Pulmonary artery endothelial cell (primary cell): Measurements from ENCODE around the gene DHRSX. TPM values are rescaled to one million over a fixed set of nuclear protein-coding genes. Genes with fewer than 3 reads are reported as not detected.
"Not testable (repeated sequence)": the region's sequence is repeated elsewhere in the genome, so short reads cannot be mapped to it uniquely, and the experiment has no call there.

Experiments
- DNase-seq: peaks from one replicate; pipeline ENCODE4 v3.0.0-alpha.2; 2011; ENCODE audit warnings: low read depth, low spot score
- total RNA-seq: library from RNA; depleted of rRNA; stranded (reverse); fragments of >200 nt; gene quantifications from 2 replicates; pipeline ENCODE4 v1.2.3, GENCODE V29; 2014

DHRSX gene
- total RNA-seq, 1 donor from 2014 or later: 23.7 TPM

DNA sequence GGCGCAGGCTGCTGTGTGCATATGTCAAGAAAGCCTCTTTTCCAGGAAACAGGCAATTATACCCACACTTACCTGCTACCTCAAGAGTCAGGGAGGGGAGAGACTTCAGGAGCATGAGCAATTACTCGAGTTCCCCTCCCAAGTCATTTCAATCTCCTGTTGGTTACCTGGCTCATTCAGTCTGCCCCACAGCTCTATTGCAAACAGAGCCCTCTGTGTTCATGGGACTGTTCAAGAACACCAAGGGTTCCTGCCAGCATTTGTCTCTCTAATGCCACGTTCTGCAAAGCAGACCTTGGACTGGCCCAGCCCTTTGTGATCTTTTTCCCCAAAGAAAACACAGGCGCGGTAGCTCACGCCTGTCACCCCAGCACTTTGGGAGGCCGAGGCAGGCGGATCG, 274.6 kb downstream of the DHRSX start:
- DNase-seq: no peak

DNA sequence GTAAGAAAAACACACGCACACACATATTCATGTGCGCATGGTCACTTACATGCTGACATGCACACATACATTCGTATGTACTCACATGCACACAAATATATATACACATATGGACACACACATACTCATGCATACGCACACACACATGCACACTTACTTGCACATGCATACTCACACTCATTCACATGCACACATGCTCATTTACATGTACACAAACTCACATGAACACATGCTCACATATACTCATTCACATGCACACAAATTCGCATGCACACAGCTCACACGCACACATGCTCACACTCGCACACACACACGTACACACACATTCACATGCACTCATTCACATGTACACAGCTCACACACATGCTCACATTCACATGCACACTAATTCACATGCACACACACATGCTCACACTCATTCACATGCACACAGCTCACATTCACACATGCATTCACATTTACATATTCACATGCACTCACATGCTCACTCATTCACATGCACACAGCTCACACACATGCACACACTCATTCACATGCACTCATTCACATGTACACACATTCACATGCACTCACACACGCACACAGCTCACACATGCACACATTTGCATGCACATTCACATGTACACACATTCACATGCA, 276.1 kb downstream of the DHRSX start:
- no peak for DNase-seq

DNA sequence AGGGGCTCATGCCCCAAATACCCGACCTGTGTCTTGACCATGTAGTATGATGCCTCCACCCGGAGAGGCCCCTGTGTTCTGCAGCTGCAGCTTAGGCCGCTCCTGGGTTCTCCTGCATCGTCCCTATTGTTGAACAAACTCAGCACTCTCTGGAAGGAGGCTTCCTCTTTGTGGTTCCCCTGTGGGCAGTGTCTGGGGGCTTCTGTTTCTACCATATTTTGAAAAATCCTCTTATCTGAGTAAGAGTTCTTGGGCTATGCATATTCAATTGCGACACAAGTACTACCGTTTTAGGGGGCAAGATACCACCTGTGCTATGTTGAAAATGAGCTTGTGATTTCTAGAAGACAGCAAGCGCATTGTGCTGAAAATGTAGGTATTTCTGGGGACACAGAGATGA, 276.6 kb downstream of the DHRSX start:
- no peak for DNase-seq

DNA sequence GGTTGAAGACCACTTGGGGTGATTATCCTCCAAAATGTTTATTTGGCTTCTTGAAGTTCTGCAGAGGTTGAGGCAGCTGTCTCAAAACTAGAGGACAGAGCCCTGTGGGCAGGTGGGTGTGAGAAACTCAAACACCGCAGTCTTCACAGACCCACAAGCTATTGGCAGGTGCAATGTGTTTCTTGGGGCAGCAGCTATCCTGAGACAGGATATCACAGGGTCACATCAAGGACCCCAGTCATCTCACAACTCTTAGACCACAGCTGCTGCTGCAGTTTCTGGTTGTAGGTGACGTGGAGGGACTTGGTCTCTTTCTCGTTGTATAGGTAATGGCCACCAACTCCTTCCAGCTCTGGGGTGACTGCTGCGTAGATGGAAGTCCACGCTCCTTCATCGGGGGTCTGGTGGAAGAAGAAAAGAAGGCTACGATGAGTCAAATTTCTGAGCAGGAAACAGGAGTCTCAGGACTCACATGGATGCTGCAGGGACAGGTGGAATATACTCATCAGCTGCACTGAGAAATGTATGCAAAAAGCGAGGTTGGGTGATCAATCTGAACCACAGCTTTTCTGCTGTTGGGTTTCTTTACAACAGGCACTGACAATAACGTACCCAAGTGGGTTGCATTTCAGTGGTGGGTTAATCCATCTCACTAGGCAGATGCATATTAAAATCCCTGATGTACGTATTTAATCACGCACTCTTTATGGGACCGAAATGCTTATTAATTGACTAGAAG, 279.8 kb downstream of the DHRSX start:
- no peak for DNase-seq

DNA sequence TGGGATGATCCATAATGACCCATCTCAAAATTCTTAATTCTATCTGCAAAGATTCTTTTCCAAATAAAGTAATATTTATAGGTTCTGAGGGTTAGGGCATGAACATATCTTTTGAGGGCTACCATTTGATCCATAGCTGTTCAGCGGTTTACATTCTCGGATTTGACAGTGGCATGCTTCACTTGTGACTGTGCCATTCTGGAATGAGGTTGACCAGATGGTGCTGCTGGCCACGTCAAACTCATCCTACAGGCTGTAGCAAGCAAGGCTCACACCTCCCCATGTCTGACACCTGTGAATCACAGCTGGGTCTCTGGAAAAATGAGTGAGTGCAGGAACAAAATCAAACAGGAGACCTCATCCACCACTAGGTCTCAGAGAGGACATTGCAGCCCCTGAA, 280.5 kb downstream of the DHRSX start:
- DNase-seq: no peak

DNA sequence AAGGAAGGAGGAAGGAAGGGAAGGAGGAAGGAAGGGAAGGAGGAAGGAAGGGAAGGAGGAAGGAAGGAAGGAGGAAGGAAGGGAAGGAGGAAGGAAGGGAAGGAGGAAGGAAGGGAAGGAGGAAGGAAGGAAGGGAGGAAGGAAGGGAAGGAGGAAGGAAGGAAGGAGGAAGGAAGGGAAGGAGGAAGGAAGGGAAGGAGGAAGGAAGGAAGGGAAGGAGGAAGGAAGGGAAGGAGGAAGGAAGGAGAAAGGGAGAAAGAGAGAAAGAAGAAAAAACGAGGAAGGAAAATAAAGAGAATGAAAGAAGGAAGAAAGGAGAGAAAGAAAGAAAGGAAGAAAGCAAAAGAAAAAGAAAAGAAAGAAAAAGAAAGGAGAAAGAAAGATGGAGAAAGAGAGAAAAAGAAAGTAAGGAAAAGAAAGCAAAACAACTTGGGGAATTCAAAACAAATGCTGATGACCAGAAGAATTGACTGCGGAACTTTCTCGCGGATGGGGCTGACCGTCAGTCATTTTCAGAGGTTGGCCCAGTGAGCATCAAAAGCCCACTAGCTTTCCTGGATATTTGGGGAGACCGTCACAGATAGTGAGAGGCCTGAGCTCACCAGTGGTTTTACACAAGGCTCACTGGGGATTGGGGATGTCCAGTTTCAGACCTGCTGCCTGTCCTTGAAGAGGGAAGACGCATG, 286.5 kb downstream of the DHRSX start:
- DNase-seq: not testable (repeated sequence)

DNA sequence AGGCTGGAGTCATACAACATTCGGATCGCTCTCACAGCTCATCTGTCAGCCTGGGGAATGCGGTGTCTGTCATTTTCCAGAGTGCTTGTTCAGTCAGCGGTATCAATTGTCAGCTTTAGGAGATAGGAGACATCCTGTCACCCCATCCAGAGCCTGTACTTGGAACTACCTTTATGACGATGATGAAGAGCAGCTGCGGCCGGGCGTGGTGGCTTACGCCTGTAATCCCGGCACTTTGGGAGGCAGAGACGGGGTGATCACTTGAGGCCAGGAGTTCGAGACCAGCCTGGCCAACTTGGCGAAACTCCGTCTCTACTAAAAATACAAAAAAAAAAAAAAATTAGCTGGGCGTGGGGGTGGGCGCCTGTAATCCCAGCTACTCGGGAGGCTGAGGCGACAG, 289.1 kb downstream of the DHRSX start:
- DNase-seq: not testable (repeated sequence)

DNA sequence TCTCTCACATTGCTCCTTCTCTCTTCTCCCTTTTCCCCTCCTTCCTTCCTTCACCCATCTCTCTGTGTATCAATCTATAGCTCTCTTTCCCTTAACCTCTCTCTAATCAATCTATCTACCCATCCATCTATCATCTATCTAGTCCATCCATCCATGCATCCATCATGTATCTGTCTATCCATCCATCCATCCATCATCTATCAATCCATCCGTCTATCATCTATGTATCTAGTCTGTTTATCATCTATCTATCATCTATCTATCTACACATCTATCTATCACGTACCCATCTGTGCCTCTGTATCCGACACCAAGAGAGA, 307.5 kb downstream of the DHRSX start:
- no peak for DNase-seq

DNA sequence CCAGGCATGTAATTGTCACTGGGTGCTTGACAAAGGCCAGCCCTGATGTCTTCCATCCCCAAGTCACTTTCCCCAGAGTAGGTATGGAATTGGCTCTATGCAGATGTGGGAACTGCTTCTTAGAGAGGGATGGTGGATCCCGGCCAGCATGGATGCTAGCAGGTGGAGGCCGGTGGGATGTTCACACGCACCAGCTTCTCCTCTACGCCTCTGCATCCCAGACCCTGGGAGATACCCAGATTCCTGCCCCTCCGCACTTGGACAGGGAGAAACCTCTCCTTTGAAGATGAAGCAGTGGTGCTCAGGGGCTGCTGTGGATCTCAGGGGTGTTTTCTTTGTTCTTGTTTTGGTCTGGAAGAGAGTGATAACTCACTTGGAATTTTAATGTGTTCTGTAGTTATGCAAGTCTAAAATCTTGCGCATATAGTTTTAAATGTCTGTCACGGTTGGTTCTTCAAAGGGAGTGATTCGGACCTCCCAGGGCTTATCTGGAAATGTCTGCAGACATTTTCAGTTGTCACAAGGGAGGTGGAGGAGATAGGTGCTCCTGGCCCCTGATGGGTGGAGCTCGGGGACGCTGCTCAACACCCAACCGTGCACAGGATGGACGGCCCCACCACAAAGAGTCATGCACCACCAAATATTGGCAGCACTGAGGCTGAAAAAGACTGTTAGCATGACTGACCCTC, 308.0 kb downstream of the DHRSX start:
- DNase-seq: no peak

DNA sequence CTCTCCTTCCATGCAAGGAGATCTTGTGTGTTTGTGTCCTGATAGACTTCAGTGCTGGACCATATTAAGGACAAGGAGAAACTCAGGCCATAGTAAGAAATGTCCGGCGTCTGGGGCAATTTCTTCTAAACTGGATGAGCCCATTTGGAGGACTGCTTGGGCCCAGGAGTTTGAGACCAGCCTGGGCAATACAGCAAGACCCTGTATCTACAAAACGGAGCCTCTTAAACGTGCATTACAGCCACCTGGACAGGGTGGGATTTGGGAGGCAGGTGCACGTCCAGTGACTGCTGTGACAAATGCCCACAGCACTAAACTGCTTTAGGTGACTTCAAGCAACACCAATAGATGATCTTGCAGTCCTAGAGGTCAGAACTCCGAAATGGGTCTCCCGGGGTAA, 311.9 kb downstream of the DHRSX start:
- DNase-seq: no peak

DNA sequence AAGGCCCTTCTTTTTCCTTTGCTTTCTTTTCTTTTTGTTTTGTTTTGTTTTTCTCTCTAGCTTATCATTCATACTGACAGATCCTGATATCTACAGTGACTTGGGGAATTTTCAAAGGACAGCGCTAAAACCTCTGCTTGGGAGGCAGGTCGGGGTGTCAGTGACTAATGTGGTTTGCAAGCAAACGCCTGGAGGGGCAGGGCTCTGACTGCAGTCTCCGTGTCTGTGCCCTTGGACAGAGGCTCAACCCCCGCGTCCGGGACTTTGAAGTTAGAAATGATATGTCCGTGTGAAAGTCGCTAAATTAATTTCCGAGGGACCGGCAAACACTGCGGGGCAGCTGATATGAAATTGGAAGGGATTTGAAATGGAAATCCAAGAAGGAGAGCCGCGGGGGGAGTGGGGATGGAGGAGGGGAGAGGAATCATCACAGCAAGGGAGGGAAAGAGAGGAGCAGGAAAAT, 312.4 kb downstream of the DHRSX start:
- no peak for DNase-seq

DNA sequence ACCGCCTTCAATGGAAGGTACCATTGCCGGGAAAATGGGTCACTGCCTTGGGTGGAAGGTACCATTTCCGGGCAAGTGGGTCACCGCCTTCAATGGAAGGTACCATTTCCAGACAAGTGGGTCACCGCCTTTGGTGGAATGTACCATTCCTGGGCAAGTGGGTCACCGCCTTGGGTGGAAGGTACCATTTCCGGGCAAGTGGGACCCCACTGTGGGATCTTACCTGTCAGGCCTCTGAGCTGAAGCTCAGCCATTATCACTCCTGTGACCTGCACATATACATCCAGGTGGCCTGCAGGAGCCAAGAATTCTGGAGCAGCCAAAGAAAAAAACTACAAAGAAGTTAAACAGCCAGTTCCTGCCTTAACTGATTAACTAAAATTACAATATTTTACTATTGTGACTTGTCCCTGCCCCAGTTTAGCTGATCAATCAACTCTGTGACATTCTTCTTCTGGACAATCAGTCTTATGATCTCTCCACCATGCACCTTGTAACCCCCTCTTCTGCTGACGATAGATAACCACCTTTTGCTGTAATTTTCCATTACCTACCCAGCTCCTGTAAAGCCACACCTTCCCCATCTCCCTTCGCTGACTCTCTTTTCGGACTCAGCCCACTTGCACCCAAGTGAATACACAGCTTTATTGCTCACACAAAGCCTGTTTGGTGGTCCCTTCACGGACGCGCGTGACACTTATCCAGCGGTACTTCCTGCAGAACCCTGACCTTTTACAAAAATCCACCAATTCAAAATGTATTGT, 313.2 kb downstream of the DHRSX start:
- no peak for DNase-seq

DNA sequence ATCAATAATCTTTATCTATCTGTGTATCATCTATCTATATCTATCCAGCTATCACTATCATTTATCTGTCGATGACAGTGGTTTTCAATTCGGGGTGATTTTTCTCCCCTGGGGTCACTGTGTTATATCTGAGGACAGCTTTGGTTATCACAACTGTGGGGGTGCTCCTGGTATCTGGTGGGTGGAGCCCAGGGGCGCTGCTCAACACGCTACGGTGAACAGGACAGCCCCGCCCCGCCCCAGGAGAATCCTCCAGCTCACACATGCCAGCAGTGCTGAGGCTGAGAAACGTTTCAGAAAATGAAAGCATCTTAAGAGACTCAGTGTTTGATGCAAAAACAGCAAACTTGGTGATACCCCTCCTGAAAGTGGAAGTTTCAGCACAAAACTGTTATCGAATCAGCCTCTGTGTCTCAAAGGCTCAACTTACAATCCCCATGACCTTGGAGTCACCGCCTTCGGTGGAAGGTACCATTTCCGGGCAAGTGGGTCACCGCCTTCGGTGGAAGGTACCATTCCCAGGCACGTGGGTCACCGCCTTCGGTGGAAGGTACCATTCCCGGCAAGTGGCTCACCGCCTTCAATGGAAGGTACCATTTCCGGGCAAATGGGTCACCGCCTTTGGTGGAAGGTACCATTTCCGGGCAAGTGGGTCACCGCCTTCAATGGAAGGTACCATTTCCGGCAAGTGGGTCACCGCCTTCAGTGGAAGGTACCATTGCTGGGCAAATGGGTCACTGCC, 315.3 kb downstream of the DHRSX start:
- no peak for DNase-seq

DNA sequence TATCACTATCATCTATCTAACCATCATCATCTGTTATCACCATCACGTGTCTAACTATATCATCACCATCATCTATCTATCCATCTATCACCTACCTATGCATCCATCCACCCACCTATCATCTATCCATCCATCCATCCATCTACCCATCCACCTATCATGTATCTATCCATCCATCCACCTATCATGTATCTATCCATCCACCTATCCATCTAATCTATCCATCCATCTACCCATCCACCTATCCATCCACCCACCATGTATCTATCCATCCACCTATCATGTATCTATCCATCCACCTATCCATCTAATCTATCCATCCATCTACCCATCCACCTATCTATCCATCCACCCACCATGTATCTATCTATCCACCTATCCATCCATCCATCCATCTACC, 316.7 kb downstream of the DHRSX start:
- DNase-seq: no peak

DNA sequence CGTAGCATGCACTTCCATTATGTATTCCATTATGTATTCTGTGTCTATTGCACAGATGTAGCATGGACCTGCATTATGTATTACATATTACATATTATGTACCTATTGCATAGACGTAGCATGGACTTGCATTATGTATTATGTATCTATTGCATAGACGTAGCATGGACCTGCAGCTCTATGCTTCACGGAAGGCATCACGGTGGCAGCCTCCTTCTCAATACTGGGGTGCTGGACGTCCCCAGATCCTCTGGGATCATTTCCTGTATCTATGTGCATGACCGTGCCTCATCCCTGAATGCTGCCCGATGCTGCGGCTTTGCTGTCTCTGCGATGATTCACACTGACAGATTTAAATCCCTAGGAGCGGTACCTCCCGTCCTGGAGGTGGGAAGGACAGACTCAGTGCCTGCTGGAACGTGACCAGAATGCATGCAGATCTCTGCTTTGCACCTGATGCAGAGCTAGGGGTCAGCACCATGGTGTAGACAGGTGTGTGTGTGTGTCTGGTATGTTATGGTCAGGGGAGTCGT, 317.5 kb downstream of the DHRSX start:
- DNase-seq: no peak

DNA sequence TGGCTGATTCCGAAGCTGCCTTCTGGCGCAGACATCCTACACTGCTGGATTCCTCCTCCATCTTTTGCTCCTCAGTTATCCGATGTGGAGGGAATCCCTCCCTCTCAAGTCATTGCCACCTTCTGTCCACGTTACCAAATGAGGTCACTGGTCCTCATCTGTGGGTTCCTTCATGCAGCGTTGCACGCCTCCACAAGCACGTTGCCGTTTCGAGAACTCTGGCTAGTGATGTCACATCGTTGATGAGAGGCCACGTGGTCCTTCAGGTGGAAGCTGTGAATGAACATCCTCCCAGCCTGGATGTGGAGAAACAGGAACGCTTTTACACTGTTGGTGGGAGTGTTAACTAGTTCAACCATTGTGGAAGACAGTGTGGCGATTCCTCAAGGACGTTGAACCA, 323.2 kb downstream of the DHRSX start:
- no peak for DNase-seq

DNA sequence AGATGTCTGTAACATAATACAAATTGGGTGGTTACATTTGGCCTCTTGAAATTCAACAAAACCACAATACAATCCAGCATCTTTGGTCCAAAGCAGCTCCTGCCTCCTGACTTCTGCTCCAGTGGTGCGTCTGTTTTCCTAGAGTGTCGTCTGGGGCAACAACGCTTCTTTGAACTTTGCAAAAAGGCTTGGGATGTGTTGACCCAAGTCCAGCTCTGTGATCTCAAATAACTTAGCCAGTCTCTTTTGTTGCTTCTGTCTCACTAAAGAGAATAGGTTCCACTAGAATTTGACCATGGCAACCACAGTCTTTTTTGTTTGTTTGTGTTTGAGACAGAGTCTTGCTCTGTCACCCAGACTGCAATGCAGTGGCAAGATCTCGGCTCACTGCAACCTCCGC, 324.0 kb downstream of the DHRSX start:
- no peak for DNase-seq

DNA sequence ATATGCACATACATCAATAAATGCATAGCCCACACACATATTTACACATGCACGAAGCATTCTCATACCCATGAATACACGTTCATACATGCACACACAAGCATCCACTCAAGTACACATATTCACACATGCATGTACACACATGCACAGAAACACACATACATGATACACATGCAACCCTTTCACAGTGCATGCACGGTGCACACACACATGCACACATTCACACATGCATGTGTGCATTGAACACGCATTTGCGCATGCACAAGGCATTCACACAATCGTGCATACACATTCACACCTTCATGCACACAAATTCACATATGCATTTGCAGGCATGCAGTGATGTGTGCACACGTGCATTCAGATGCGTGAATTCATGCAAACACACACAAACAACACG, 324.5 kb downstream of the DHRSX start:
- DNase-seq: no peak

DNA sequence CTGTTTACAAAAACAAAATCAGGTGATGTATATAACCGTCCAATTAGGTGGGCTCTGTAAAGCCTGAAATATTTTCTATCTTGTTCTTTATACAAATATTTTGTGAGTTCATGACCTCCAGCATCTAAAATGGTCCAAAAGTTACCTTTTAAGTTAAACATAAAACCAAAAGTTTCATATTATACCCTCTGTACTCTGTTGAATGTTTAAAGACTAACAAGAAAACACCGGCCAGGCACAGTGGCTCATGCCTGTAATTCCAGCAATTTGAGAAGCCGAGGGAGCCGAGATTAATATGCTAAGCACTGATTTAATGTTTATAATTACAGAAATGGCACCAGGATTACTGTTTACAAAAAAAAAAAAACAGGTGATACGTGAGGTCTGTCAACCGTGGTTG, 328.4 kb downstream of the DHRSX start:
- DNase-seq: no peak
